K562 (cell line): ENCODE results near the gene TESK2. TPM values are rescaled to one million over a fixed set of nuclear protein-coding genes. Genes with fewer than 3 reads are reported as not detected.

Source experiments
- ATAC-seq: fragments of 200-7000 bp; cut with Tn5 transposase; 3 replicates; pipeline ENCODE4 v1.9.1; 2020; ENCODE audit warnings: moderate library complexity
- BruUV-seq: library from RNA; stranded (reverse); fragments of 400-500 nt; replicated peaks from 2 replicates; lab custom pipeline; 2021; lab: Mats Ljungman, UMichigan
- CTCF ChIA-PET: fragments of 300-600 bp; formaldehyde crosslinking; extraction: SDS; loops from one replicate; lab custom pipeline; 2021; ENCODE audit warnings: low intra/inter-chr PET ratio; lab: Yijun Ruan, JAX
- POLR2A ChIA-PET: fragments of 300-600, 350-650 bp; sonication (Branson Sonifier 250); formaldehyde crosslinking; extraction: SDS; loops from one replicate; lab custom pipeline; 2021; ENCODE audit warnings: antibody characterized with exemption, inconsistent platforms; lab: Yijun Ruan, JAX
- DNase-seq, 4 experiments: peaks; one replicate each; pipeline versions ENCODE4 v3.0.0 to v3.0.0-alpha.2; 2011 to 2018; ENCODE audit warnings: low spot score in 3 of 4, mixed read lengths in 3 of 4; ENCODE audit errors: extremely low read depth in 1 of 4
- FAIRE-seq: peaks from 2 replicates; lab custom pipeline; 2011; peaks lifted over from hg19 to GRCh38; lab: Jason Lieb, UNC
- H2AFZ ChIP-seq: 2 replicates; pipeline ENCODE4 v1.6.0; 2011; ENCODE audit warnings: low read depth, low read length, control low read depth, inconsistent platforms
- H3K27ac ChIP-seq: fragments of 200-600 bp; 3 replicates; pipeline ENCODE4 v1.8.0; 2011; ENCODE audit warnings: low read depth, mild to moderate bottlenecking, control low read depth, inconsistent platforms, low read length, moderate library complexity, mixed read lengths; ENCODE audit errors: extremely low read depth
- H3K27me3 ChIP-seq, 2 experiments: fragments of 300-600 bp in 1 of 2; 2 replicates in 1 of 2; 3 replicates in 1 of 2; pipeline versions ENCODE4 v1.6.0 to v1.8.0; 2011; ENCODE audit warnings: inconsistent platforms in 2 of 2, low read length in 2 of 2, mild to moderate bottlenecking in 1 of 2, mixed read lengths in 1 of 2, moderate library complexity in 1 of 2; ENCODE audit not compliant: control insufficient read depth in 2 of 2, insufficient read depth in 2 of 2
- H3K36me3 ChIP-seq: fragments of 300-600 bp; 3 replicates; pipeline ENCODE4 v1.8.0; 2011; ENCODE audit warnings: mild to moderate bottlenecking, low read length, inconsistent platforms; ENCODE audit not compliant: control insufficient read depth, insufficient read depth
- H3K4me1 ChIP-seq, 2 experiments: fragments of 200-600 bp in 1 of 2; replicated peaks in 1 of 2; 2 replicates in 1 of 2; 3 replicates in 1 of 2; pipeline versions ENCODE4 v1.5.1 to v1.8.0; 2011; ENCODE audit warnings: inconsistent platforms in 2 of 2, low read length in 2 of 2, mild to moderate bottlenecking in 1 of 2, mixed read lengths in 1 of 2, moderate library complexity in 1 of 2; ENCODE audit not compliant: control insufficient read depth in 2 of 2, insufficient read depth in 2 of 2
- H3K4me2 ChIP-seq: 2 replicates; pipeline ENCODE4 v1.6.1; 2011; ENCODE audit warnings: low read length, control low read depth, inconsistent platforms, mixed read lengths; ENCODE audit not compliant: insufficient read depth
- H3K4me3 ChIP-seq: fragments of 200-600 bp; sonication (generic), shearing (Covaris generic); 2 replicates; pipeline ENCODE4 v1.5.1; 2016; ENCODE audit warnings: control low read depth, inconsistent platforms
- H3K79me2 ChIP-seq: fragments of 200-600 bp; 3 replicates; pipeline ENCODE4 v1.8.0; 2011; ENCODE audit warnings: low read length, inconsistent platforms; ENCODE audit not compliant: control insufficient read depth, insufficient read depth
- H3K9ac ChIP-seq, 2 experiments: 2 replicates each; pipeline versions ENCODE4 v1.6.0 to v1.6.1; 2011; ENCODE audit warnings: low read depth in 2 of 2, low read length in 2 of 2, control low read depth in 1 of 2, inconsistent platforms in 1 of 2, mild to moderate bottlenecking in 1 of 2, mixed read lengths in 1 of 2; ENCODE audit not compliant: insufficient read depth in 1 of 2
- H3K9me1 ChIP-seq: one replicate; pipeline ENCODE4 v1.6.0; 2011; ENCODE audit warnings: inconsistent platforms, mild to moderate bottlenecking, low read length, moderate library complexity; ENCODE audit not compliant: control insufficient read depth, insufficient read depth
- H3K9me3 ChIP-seq: replicated peaks from 2 replicates; pipeline ENCODE4 v1.5.1; 2011; ENCODE audit warnings: low read depth, low read length, inconsistent platforms; ENCODE audit not compliant: control insufficient read depth, insufficient read depth
- H4K20me1 ChIP-seq: replicated peaks from 2 replicates; pipeline ENCODE4 v1.6.1; 2011; ENCODE audit warnings: low read length, inconsistent platforms, mixed read lengths; ENCODE audit not compliant: control insufficient read depth, insufficient read depth
- ARID4B ChIP-seq: sonication (generic); formaldehyde crosslinking; IDR thresholded peaks from 2 replicates; pipeline ENCODE4 v1.8.0; 2022; ENCODE audit warnings: mild to moderate bottlenecking, missing genetic modification reagents
- ATF7 ChIP-seq: fragments of 450-650 bp; IDR thresholded peaks from 2 replicates; pipeline ENCODE4 v1.7.1; 2014; ENCODE audit warnings: mild to moderate bottlenecking, moderate library complexity
- CC2D1A ChIP-seq: fragments of 450-650 bp; IDR thresholded peaks from 2 replicates; pipeline ENCODE4 v1.6.1; 2017; ENCODE audit warnings: mild to moderate bottlenecking
- CTCFL ChIP-seq: IDR thresholded peaks from 2 replicates; pipeline ENCODE4 v1.6.1; 2011; ENCODE audit warnings: borderline replicate concordance, low read depth, mild to moderate bottlenecking, moderate library complexity, low read length; ENCODE audit not compliant: insufficient read depth, poor library complexity, severe bottlenecking
- FUS ChIP-seq: fragments of 200-400 bp; formaldehyde crosslinking; optimal IDR thresholded peaks from 2 replicates; pipeline ENCODE3; 2017; ENCODE audit warnings: low read depth, low read length
- PTTG1 ChIP-seq: fragments of 450-650 bp; IDR thresholded peaks from 2 replicates; pipeline ENCODE4 v1.6.1; 2016; ENCODE audit warnings: low read depth, mild to moderate bottlenecking, missing genetic modification characterization, missing compliant biosample characterization
- SMC3 ChIP-seq: conservative IDR thresholded peaks from 2 replicates; pipeline ENCODE4 v1.6.1; 2011; ENCODE audit warnings: low read depth, low read length, improper control_type of control experiment; ENCODE audit not compliant: insufficient read depth
- SNAPC5 ChIP-seq: fragments of 250-450 bp; sonication (Bioruptor Pico); IDR thresholded peaks from 2 replicates; pipeline ENCODE4 v1.8.0; 2021; ENCODE audit warnings: moderate library complexity, mild to moderate bottlenecking, inconsistent platforms
- SRSF3 ChIP-seq: fragments of 200-400 bp; formaldehyde crosslinking; IDR thresholded peaks from 2 replicates; pipeline ENCODE4 v1.6.1; 2016; ENCODE audit warnings: mild to moderate bottlenecking, low read length, moderate library complexity; ENCODE audit not compliant: insufficient read depth
- TAF1 ChIP-seq: IDR thresholded peaks from 2 replicates; pipeline ENCODE4 v1.6.1; 2011; ENCODE audit warnings: mild to moderate bottlenecking, low read length, moderate library complexity; ENCODE audit not compliant: insufficient read depth, control insufficient read depth, severe bottlenecking; ENCODE audit errors: extremely low read depth
- ZNF232 ChIP-seq: sonication (generic); formaldehyde crosslinking; IDR thresholded peaks from 2 replicates; pipeline ENCODE4 v1.8.0; 2022; ENCODE audit warnings: mild to moderate bottlenecking, missing genetic modification reagents
- ZNF239 ChIP-seq: fragments of 250-450 bp; sonication (Bioruptor Pico); IDR thresholded peaks from 2 replicates; pipeline ENCODE4 v1.4.0; 2020; ENCODE audit warnings: mild to moderate bottlenecking
- ZNF3 ChIP-seq: fragments of 250-450 bp; sonication (Bioruptor Pico); IDR thresholded peaks from 2 replicates; pipeline ENCODE4 v1.5.0; 2021; ENCODE audit warnings: mild to moderate bottlenecking, moderate library complexity
- WGBS: fragments of 100-300 bp; shearing (Covaris generic); methylation state at CpG from one replicate; pipeline ENCODE4 v1.1.6; 2016; ENCODE audit warnings: low coverage, mixed read lengths; ENCODE audit not compliant: insufficient coverage; ENCODE audit errors: missing lambda C conversion rate; 5-methylcytosine and 5-hydroxymethylcytosine counted together
- in situ Hi-C: fragments of 300-500 bp; cut with MboI; formaldehyde crosslinking; loops from 4 replicates; pipeline ENCODE4 v1.15.0; 2018; ENCODE audit warnings: inconsistent platforms, mixed read lengths
- intact Hi-C: fragments of 100-400 bp; cut with micrococcal nuclease; formaldehyde crosslinking; loops from 2 replicates; pipeline ENCODE4 v1.14.2; 2022
- polyA plus RNA-seq, 8 experiments: library from polyadenylated mRNA; depleted of rRNA in 4 of 8; stranded (reverse) in 5 of 8; unstranded in 3 of 8; fragments of >200 nt; fragmentation: Nextera tagmentation in 2 of 8; fragmentation: Illumina TruSeq in 1 of 8; extraction: Ambion mirVana in 2 of 8; extraction: Trizol in 1 of 8; gene quantifications; 2 replicates each; pipeline versions ENCODE4 v1.2.1 to v1.2.3, GENCODE V29; 2011 to 2014; ENCODE audit warnings: inconsistent platforms in 1 of 8, missing spikeins in 1 of 8
- total RNA-seq, 7 experiments: library from RNA; depleted of rRNA in 6 of 7; stranded (reverse); fragments of >200 nt in 6 of 7; fragmentation: Illumina TruSeq in 2 of 7; extraction: Trizol in 2 of 7; gene quantifications; 2 replicates each; pipeline versions ENCODE4 v1.2.1 to v1.2.3, GENCODE V29; 2011 to 2021; ENCODE audit warnings: low replicate concordance in 1 of 7
- TF ChIP-seq, protein P1 (sequence below): fragments of 250-450 bp; sonication (Bioruptor Pico); IDR thresholded peaks from 2 replicates; pipeline ENCODE4 v1.5.0; 2021

TESK2 gene
- total and polyA plus RNA-seq, 9 of the 15 experiments (the other 6 are each of a cell fraction or from before 2014, with no cell fraction given), result 1.6 to 5.3 (median 3.7) TPM

GRCh38 chr1:45493116-45493697 is 2.2 kb upstream of the TESK2 start:
- POLR2A ChIA-PET, result interaction anchor here (0.5 to 1.9 kb wide), 17 partner anchors 15 to 771 kb away, joined by 3 to 10 read pairs (median 3); partner anchors contain the start of genes NASP, PRDX1, RPS8 and TOE1
- FAIRE-seq, result peak; percentile 84
- TF ChIP-seq PTTG1 (tag) (no peak), ZNF3 (CRISPR knock-in tag) (no peak), TAF1 (no peak), ARID4B (no peak), SRSF3 (no peak), ZNF232 (no peak), SMC3 (peak; percentile 88), SNAPC5 (no peak), ATF7 (0 out of 2 replicates have a peak, but pooled peaks have one; percentile 15), CTCFL (no peak), ZNF239 (0 out of 2 replicates have a peak, but pooled peaks have one; percentile 28), CC2D1A (peak; percentile 66), FUS (no peak)
- TF ChIP-seq, protein P1, sequence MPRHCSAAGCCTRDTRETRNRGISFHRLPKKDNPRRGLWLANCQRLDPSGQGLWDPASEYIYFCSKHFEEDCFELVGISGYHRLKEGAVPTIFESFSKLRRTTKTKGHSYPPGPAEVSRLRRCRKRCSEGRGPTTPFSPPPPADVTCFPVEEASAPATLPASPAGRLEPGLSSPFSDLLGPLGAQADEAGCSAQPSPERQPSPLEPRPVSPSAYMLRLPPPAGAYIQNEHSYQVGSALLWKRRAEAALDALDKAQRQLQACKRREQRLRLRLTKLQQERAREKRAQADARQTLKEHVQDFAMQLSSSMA (CRISPR knock-in tag), result no peak

More at GRCh38 chr1:45493116-45493697, 2.2 kb upstream of the TESK2 start:
- Histone ChIP-seq H3K36me3 (no peaks in the 10 kb centered on the region), H3K4me3 (no peak overlapping the region), H3K27me3 (no peaks in the 10 kb centered on the region), H3K9me1 (no peaks in the 10 kb centered on the region), H3K4me2 (no peak overlapping the region), H3K9ac (no peak overlapping the region), H2AFZ (peak overlapping the region; percentile 20; the same call in 1 of the 2 replicates), H3K27ac (no peak overlapping the region), H4K20me1 (no peaks in the 10 kb centered on the region), H3K79me2 (no peaks in the 10 kb centered on the region), H3K9me3 (peaks cover 4% of the 10 kb centered on the region; the same call in 1 of the 2 replicates), H3K4me1 (peaks cover 9 to 16% of the 10 kb centered on the region in 2 experiments; a peak in 4 of 5 replicates)
- 12% methylated on average over 2 of the region's 2 CpGs for WGBS
- CTCF ChIA-PET, result interaction anchor here (0.7 to 5.8 kb wide), 10 partner anchors 129 to 784 kb away, joined by 3 to 106 read pairs (median 4); partner anchors contain the start of genes MUTYH and TOE1
- intact Hi-C loops (loop anchor here (1.0 to 5.0 kb wide), 5 partner anchors 133 to 761 kb away; partner anchors contain the start of genes MUTYH, RNU5D-1 and TOE1), in situ Hi-C loops (loop anchor here (5.0 to 10.0 kb wide), 3 partner anchors 146 to 688 kb away; partner anchors contain the start of genes BTBD19, DYNLT4, HECTD3 and PLK3)
- BruUV-seq, result no TSS peak
- ATAC-seq, result peak; percentile 49
- DNase-seq, result peak; percentile 51 to 77 (median 62)
